IMR-90 (cell line): ENCODE data around the gene VGF. TPM values are rescaled to one million over a fixed set of nuclear protein-coding genes. Genes with fewer than 3 reads are reported as not detected.

ENCODE experiments used
- ATAC-seq: fragments of 200-7000 bp; cut with Tn5 transposase; 2 replicates; pipeline ENCODE4 v1.9.1; 2020; ENCODE audit warnings: low read depth, mild to moderate bottlenecking, moderate library complexity
- BruUV-seq: library from RNA; stranded (reverse); fragments of 400-500 nt; replicated peaks from 2 replicates; lab custom pipeline; 2021; lab: Mats Ljungman, UMichigan
- CTCF ChIA-PET: fragments of 300-600 bp; formaldehyde crosslinking; extraction: SDS; loops from one replicate; lab custom pipeline; 2021; ENCODE audit warnings: antibody characterized with exemption; lab: Yijun Ruan, JAX
- POLR2A ChIA-PET: fragments of 300-600 bp; sonication (Branson Sonifier 250); formaldehyde crosslinking; loops from one replicate; lab custom pipeline; 2022; ENCODE audit warnings: antibody characterized with exemption; ENCODE audit not compliant: unreplicated experiment; lab: Charles Lee
- DNase-seq: peaks from one replicate; pipeline ENCODE4 v3.0.0; 2013
- H2AFZ ChIP-seq: replicated peaks from 2 replicates; pipeline ENCODE3; 2013; ENCODE audit warnings: low read length, mild to moderate bottlenecking; ENCODE audit not compliant: poor library complexity
- H2AK5ac ChIP-seq: 2 replicates; pipeline ENCODE4 v1.6.1; 2013; ENCODE audit warnings: low read depth, low read length, inconsistent platforms
- H2AK9ac ChIP-seq: replicated peaks from 2 replicates; pipeline ENCODE3; 2013; ENCODE audit warnings: mild to moderate bottlenecking, low read depth, low read length, moderate library complexity; ENCODE audit not compliant: poor library complexity
- H2BK120ac ChIP-seq: 2 replicates; pipeline ENCODE4 v1.6.1; 2013; ENCODE audit warnings: low read depth, low read length, inconsistent platforms
- H2BK15ac ChIP-seq: 3 replicates; pipeline ENCODE4 v1.6.1; 2013; ENCODE audit warnings: low read depth, low read length, inconsistent platforms
- H2BK20ac ChIP-seq: 2 replicates; pipeline ENCODE4 v1.6.1; 2013; ENCODE audit warnings: low read depth, mild to moderate bottlenecking, inconsistent platforms, low read length, moderate library complexity
- H2BK5ac ChIP-seq: 2 replicates; pipeline ENCODE4 v1.6.1; 2013; ENCODE audit warnings: mild to moderate bottlenecking, low read depth, low read length, inconsistent platforms; ENCODE audit not compliant: poor library complexity, severe bottlenecking
- H3K14ac ChIP-seq: replicated peaks from 2 replicates; pipeline ENCODE4 v1.6.1; 2013; ENCODE audit warnings: low read depth, low read length, inconsistent platforms
- H3K18ac ChIP-seq: 2 replicates; pipeline ENCODE4 v1.6.1; 2013; ENCODE audit warnings: low read depth, low read length, control low read depth
- H3K23ac ChIP-seq: 2 replicates; pipeline ENCODE4 v1.6.1; 2013; ENCODE audit warnings: low read depth, low read length, inconsistent platforms
- H3K27ac ChIP-seq: 2 replicates; pipeline ENCODE4 v1.5.1; 2013; ENCODE audit warnings: mild to moderate bottlenecking, control low read depth, low read length; ENCODE audit not compliant: insufficient read depth
- H3K27me3 ChIP-seq: 2 replicates; pipeline ENCODE4 v1.6.1; 2013; ENCODE audit warnings: low read length; ENCODE audit not compliant: control insufficient read depth, insufficient read depth
- H3K36me3 ChIP-seq: 2 replicates; pipeline ENCODE4 v1.6.1; 2013; ENCODE audit warnings: low read length, mixed read lengths; ENCODE audit not compliant: control insufficient read depth, insufficient read depth
- H3K4ac ChIP-seq: 2 replicates; pipeline ENCODE4 v1.6.1; 2013; ENCODE audit warnings: low read depth, low read length, inconsistent platforms
- H3K4me1 ChIP-seq: 2 replicates; pipeline ENCODE4 v1.6.1; 2013; ENCODE audit warnings: low read length, mixed read lengths; ENCODE audit not compliant: control insufficient read depth, insufficient read depth
- H3K4me2 ChIP-seq: 2 replicates; pipeline ENCODE4 v1.6.1; 2013; ENCODE audit warnings: low read depth, mild to moderate bottlenecking, control low read depth, low read length, moderate library complexity
- H3K4me3 ChIP-seq: 2 replicates; pipeline ENCODE4 v1.5.1; 2013; ENCODE audit warnings: low read depth, mild to moderate bottlenecking, control low read depth, low read length, moderate library complexity; ENCODE audit not compliant: insufficient read depth
- H3K56ac ChIP-seq: 2 replicates; pipeline ENCODE4 v1.6.1; 2013; ENCODE audit warnings: low read length, inconsistent platforms; ENCODE audit not compliant: insufficient read depth; ENCODE audit errors: extremely low read depth
- H3K79me1 ChIP-seq, 2 experiments: 2 replicates each; pipeline ENCODE4 v1.6.1; 2013; ENCODE audit warnings: low read length in 2 of 2, inconsistent platforms in 1 of 2, low read depth in 1 of 2
- H3K9ac ChIP-seq: 2 replicates; pipeline ENCODE4 v1.6.1; 2013; ENCODE audit warnings: low read depth, low read length, control low read depth
- H3K9me1 ChIP-seq: 2 replicates; pipeline ENCODE4 v1.6.1; 2013; ENCODE audit warnings: low read length, inconsistent platforms; ENCODE audit not compliant: insufficient read depth
- H3K9me3 ChIP-seq: 2 replicates; pipeline ENCODE4 v1.6.1; 2013; ENCODE audit warnings: low read length; ENCODE audit not compliant: control insufficient read depth, insufficient read depth
- H4K20me1 ChIP-seq: 2 replicates; pipeline ENCODE4 v1.6.1; 2013; ENCODE audit warnings: low read length, inconsistent platforms; ENCODE audit not compliant: insufficient read depth
- H4K5ac ChIP-seq: 2 replicates; pipeline ENCODE4 v1.6.1; 2013; ENCODE audit warnings: mild to moderate bottlenecking, low read depth, low read length, control low read depth
- H4K8ac ChIP-seq, 2 experiments: 2 replicates each; pipeline ENCODE4 v1.6.1; 2013; ENCODE audit warnings: low read depth in 2 of 2, low read length in 2 of 2, control low read depth in 1 of 2, inconsistent platforms in 1 of 2
- H4K91ac ChIP-seq: 2 replicates; pipeline ENCODE4 v1.6.1; 2013; ENCODE audit warnings: low read depth, low read length, inconsistent platforms; ENCODE audit not compliant: insufficient read depth
- MAFK ChIP-seq: IDR thresholded peaks from 2 replicates; pipeline ENCODE4 v1.6.1; 2012; ENCODE audit warnings: low read depth, low read length, improper control_type of control experiment
- MAZ ChIP-seq: IDR thresholded peaks from 2 replicates; pipeline ENCODE4 v1.6.1; 2012; ENCODE audit warnings: low read depth, mild to moderate bottlenecking, low read length, improper control_type of control experiment, moderate library complexity, borderline replicate concordance
- NFE2L2 ChIP-seq: fragments of 150-350 bp; IDR thresholded peaks from 2 replicates; pipeline ENCODE4 v1.6.1; 2016; ENCODE audit warnings: low read depth, mild to moderate bottlenecking, low read length
- RCOR1 ChIP-seq: IDR thresholded peaks from 2 replicates; pipeline ENCODE4 v1.6.1; 2012; ENCODE audit warnings: mild to moderate bottlenecking, low read length, improper control_type of control experiment; ENCODE audit not compliant: insufficient replicate concordance
- SMC3 ChIP-seq: fragments of 150-350 bp; IDR thresholded peaks from 2 replicates; pipeline ENCODE4 v1.6.1; 2016; ENCODE audit warnings: low read depth, mild to moderate bottlenecking, antibody characterized with exemption, low read length, moderate library complexity
- WGBS, 2 experiments: methylation state at CpG; one replicate each; pipeline versions ENCODE4 v1.1.5 to v1.1.7; 2013; ENCODE audit warnings: missing lambda C conversion rate in 2 of 2; ENCODE audit not compliant: insufficient read length in 1 of 2; ENCODE audit errors: extremely low coverage in 2 of 2; 5-methylcytosine and 5-hydroxymethylcytosine counted together
- dilution Hi-C: fragments of 300-500 bp; cut with HindIII; formaldehyde crosslinking; loops from one replicate; pipeline ENCODE4 v1.14.3; 2018; ENCODE audit warnings: low sequenced_read_pairs; ENCODE audit not compliant: unreplicated experiment
- in situ Hi-C: fragments of 300-500 bp; cut with MboI; formaldehyde crosslinking; loops from 3 replicates; pipeline ENCODE4 v1.14.3; 2019; ENCODE audit warnings: low sequenced_read_pairs, inconsistent platforms, mixed read lengths
- intact Hi-C: fragments of 100-400 bp; cut with micrococcal nuclease; formaldehyde crosslinking; loops from 2 replicates; pipeline ENCODE4 v1.10.0; 2022
- polyA plus RNA-seq, 3 experiments: library from polyadenylated mRNA; depleted of rRNA; stranded (reverse); fragments of >200 nt; gene quantifications; 2 replicates each; pipeline ENCODE4 v1.2.3, GENCODE V29; 2012; ENCODE audit warnings: low replicate concordance in 1 of 3
- total RNA-seq: library from RNA; depleted of rRNA; stranded (reverse); fragments of >200 nt; gene quantifications from 2 replicates; pipeline ENCODE4 v1.2.3, GENCODE V29; 2012
- TF ChIP-seq, protein P1 (sequence below): fragments of 150-350 bp; IDR thresholded peaks from 2 replicates; pipeline ENCODE4 v1.6.1; 2016; ENCODE audit warnings: low read depth, mild to moderate bottlenecking, low read length, moderate library complexity, borderline replicate concordance

The VGF gene
- total and polyA plus RNA-seq, 2 of the 4 experiments (the other 2 are of a cell fraction): 0.18 to 0.50 TPM

DNA sequence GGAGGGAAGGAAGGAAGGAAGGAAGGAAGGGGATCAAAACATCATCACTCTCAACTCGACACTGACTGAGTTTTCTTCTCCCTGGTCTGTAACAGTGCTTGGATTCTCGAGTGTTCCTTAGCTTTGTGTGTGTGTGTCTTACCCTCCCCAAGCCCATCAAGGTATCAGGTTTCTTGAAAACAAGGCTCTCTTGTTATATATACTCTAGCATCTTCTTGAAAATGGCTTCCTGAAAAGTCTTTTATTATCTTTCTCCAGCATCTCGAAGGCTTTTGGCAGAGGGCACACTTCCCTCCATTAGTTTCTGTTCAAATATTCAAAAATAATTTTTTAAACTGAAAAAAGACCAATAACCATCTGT, 25.1 kb downstream of the VGF start:
- H2BK120ac ChIP-seq: peak overlapping the region; percentile 90
- H3K9me1 ChIP-seq: peaks cover 5% of the 10 kb centered on the region; the same call in 1 of the 2 replicates
- H4K5ac ChIP-seq: peak overlapping the region; percentile 59; the same call in 1 of the 2 replicates
- dilution Hi-C loops (no loop called here), intact Hi-C loops (no loop called here), in situ Hi-C loops (no loop called here)
- no peak overlapping the region for H2AK9ac ChIP-seq
- BruUV-seq: no TSS peak
- WGBS, 2 experiments: no CpG with 5 or more reads among the region's 3 CpGs
- no peaks in the 10 kb centered on the region for H3K27me3 ChIP-seq
- H3K23ac ChIP-seq: no peak overlapping the region
- ChIA-PET POLR2A (interaction anchor here (1.0 to 1.8 kb wide), 2 partner anchors 46 to 55 kb away, joined by 4 to 5 read pairs; partner anchors contain the start of gene TRIM56), CTCF (interaction anchor here (0.8 to 2.1 kb wide), 2 partner anchors 52 to 142 kb away, joined by 3 to 8 read pairs; no protein-coding TSS in a partner anchor)
- peaks cover 20% of the 10 kb centered on the region for H3K36me3 ChIP-seq
- no peak overlapping the region for H2AK5ac ChIP-seq
- no peak overlapping the region; the same call in 1 of the 2 replicates for H3K14ac ChIP-seq
- TF ChIP-seq MAZ (no peak), MAFK (no peak), NFE2L2 (no peak), SMC3 (no peak), RCOR1 (no peak)
- TF ChIP-seq, protein P1, sequence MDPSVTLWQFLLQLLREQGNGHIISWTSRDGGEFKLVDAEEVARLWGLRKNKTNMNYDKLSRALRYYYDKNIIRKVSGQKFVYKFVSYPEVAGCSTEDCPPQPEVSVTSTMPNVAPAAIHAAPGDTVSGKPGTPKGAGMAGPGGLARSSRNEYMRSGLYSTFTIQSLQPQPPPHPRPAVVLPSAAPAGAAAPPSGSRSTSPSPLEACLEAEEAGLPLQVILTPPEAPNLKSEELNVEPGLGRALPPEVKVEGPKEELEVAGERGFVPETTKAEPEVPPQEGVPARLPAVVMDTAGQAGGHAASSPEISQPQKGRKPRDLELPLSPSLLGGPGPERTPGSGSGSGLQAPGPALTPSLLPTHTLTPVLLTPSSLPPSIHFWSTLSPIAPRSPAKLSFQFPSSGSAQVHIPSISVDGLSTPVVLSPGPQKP: no peak
- H3K9ac ChIP-seq: no peak overlapping the region
- H3K9me3 ChIP-seq: no peaks in the 10 kb centered on the region
- DNase-seq: peak; percentile 57
- peaks cover 14% of the 10 kb centered on the region; the same call in 1 of the 2 replicates for H3K4me1 ChIP-seq
- H2BK15ac ChIP-seq: peak overlapping the region; percentile 87
- H2BK5ac ChIP-seq: peak overlapping the region; percentile 75
- peaks cover 0 to 11% of the 10 kb centered on the region in 2 experiments; a peak in 2 of 4 replicates for H3K79me1 ChIP-seq
- peak overlapping the region; percentile 31; the same call in 1 of the 2 replicates for H3K27ac ChIP-seq
- no peak overlapping the region for H3K56ac ChIP-seq
- peaks cover 23% of the 10 kb centered on the region for H4K20me1 ChIP-seq
- H3K4me3 ChIP-seq: no peak overlapping the region
- peak overlapping the region; percentile 72; the same call in 1 of the 2 replicates for H2BK20ac ChIP-seq
- H3K4ac ChIP-seq: peak overlapping the region; percentile 72; the same call in 1 of the 2 replicates
- no peak overlapping the region for H3K18ac ChIP-seq
- no peak overlapping the region for H2AFZ ChIP-seq
- peak; percentile 1; the same call in 1 of the 2 replicates for ATAC-seq
- H4K8ac ChIP-seq: peak overlapping the region; percentile 43 to 47; a peak in 2 of 4 replicates
- peak overlapping the region; percentile 70; the same call in 1 of the 2 replicates for H4K91ac ChIP-seq
- H3K4me2 ChIP-seq: no peak overlapping the region
